ENCODE measurements around the gene TES. TPM values are rescaled to one million over a fixed set of nuclear protein-coding genes. Genes with fewer than 3 reads are reported as not detected.

TES gene
- total and polyA plus RNA-seq, 9 of the 15 experiments (the other 6 are each of a cell fraction or from before 2014, with no cell fraction given), result 20.7 to 61.6 (median 53.8) TPM

DNA sequence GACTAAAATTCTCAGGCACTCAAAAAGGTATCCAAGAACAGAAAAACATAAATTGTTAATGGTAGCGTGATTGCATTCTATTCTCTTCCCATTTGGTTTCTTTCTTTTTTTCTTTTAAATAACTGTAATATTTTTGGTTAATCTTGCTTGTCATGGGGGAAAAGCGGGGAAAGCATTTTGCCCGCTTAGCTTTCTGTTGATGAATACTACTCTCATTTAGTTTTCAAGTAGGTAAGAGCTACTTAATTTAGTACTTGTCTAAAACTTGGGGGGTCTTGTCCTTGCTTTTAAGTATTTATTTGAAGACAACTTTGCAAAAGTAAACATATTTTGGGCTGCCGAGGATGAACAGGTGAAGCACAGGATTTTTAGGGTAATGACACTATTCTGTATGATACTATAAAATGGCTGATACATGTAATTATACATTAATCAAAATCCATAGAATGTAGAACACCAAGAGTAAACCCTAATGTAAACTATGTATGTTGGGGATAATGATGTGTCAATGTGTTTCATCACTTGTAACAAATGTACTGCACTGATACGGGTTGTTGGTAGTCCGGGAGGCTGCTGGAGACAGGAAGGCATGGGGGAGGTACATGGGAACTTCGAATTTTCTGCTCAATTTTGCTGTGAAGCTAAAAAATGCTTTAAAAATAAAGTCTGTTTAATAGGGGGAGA lies 1.7 kb downstream of the TES start (continued):
- TF ChIP-seq IRF1 (CRISPR knock-in tag; IDR thresholded peaks at IDR 0.05; ENCODE audit: borderline replicate concordance) (no peak), SIRT6 (IDR thresholded peaks at IDR 0.05; ENCODE audit: low read depth, low read length) (no peak), SMARCB1 (IDR thresholded peaks at IDR 0.05; ENCODE audit: insufficient read length, low read depth) (no peak), RNF2 (IDR thresholded peaks at IDR 0.05) (no peak), ETS1 (conservative IDR thresholded peaks at IDR 0.05; ENCODE audit: control insufficient read depth, low read depth, low read length) (no peak), BACH1 (tag; IDR thresholded peaks at IDR 0.05) (no peak; the same call in 1 of the 2 replicates), HDAC1 (IDR thresholded peaks at IDR 0.05) (no peak), SRSF7 (optimal IDR thresholded peaks at IDR 0.05; ENCODE audit: low read depth, low read length) (no peak), SNRNP70 (optimal IDR thresholded peaks at IDR 0.05; ENCODE audit: low read depth, low read length) (no peak), FOXA3 (CRISPR knock-in tag; conservative IDR thresholded peaks at IDR 0.05 in 1 of 2, IDR thresholded peaks at IDR 0.05 in 1 of 2) (peak in 1 of 2 experiments; percentile 36; a peak in 1 of 4 replicates), RHOXF2B (CRISPR knock-in tag; conservative IDR thresholded peaks at IDR 0.05) (no peak), CBX3 (IDR thresholded peaks at IDR 0.05; ENCODE audit: borderline replicate concordance in 1 of 2, low read length in 2 of 2) (no peak), FOXK2 (conservative IDR thresholded peaks at IDR 0.05 in 1 of 2, IDR thresholded peaks at IDR 0.05 in 1 of 2; ENCODE audit: low read depth in 2 of 2) (no peak), NELFE (IDR thresholded peaks at IDR 0.05; ENCODE audit: insufficient read depth, insufficient read length) (no peak), MCM3 (IDR thresholded peaks at IDR 0.05) (no peak), JUNB (CRISPR knock-in tag; conservative IDR thresholded peaks at IDR 0.05) (no peak), BRD9 (IDR thresholded peaks at IDR 0.05; ENCODE audit: low read depth, partially characterized antibody) (no peak)
- TF ChIP-seq, protein P1, sequence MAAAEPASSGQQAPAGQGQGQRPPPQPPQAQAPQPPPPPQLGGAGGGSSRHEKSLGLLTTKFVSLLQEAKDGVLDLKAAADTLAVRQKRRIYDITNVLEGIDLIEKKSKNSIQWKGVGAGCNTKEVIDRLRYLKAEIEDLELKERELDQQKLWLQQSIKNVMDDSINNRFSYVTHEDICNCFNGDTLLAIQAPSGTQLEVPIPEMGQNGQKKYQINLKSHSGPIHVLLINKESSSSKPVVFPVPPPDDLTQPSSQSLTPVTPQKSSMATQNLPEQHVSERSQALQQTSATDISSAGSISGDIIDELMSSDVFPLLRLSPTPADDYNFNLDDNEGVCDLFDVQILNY (CRISPR knock-in tag; IDR thresholded peaks at IDR 0.05), result no peak
- TF ChIP-seq, protein P2, sequence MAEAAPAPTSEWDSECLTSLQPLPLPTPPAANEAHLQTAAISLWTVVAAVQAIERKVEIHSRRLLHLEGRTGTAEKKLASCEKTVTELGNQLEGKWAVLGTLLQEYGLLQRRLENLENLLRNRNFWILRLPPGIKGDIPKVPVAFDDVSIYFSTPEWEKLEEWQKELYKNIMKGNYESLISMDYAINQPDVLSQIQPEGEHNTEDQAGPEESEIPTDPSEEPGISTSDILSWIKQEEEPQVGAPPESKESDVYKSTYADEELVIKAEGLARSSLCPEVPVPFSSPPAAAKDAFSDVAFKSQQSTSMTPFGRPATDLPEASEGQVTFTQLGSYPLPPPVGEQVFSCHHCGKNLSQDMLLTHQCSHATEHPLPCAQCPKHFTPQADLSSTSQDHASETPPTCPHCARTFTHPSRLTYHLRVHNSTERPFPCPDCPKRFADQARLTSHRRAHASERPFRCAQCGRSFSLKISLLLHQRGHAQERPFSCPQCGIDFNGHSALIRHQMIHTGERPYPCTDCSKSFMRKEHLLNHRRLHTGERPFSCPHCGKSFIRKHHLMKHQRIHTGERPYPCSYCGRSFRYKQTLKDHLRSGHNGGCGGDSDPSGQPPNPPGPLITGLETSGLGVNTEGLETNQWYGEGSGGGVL (CRISPR knock-in tag; IDR thresholded peaks at IDR 0.05), result no peak
- TF ChIP-seq, protein P3, sequence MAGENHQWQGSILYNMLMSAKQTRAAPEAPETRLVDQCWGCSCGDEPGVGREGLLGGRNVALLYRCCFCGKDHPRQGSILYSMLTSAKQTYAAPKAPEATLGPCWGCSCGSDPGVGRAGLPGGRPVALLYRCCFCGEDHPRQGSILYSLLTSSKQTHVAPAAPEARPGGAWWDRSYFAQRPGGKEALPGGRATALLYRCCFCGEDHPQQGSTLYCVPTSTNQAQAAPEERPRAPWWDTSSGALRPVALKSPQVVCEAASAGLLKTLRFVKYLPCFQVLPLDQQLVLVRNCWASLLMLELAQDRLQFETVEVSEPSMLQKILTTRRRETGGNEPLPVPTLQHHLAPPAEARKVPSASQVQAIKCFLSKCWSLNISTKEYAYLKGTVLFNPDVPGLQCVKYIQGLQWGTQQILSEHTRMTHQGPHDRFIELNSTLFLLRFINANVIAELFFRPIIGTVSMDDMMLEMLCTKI (IDR thresholded peaks at IDR 0.05; ENCODE audit: partially characterized antibody), result no peak
- TF ChIP-seq, protein P4, sequence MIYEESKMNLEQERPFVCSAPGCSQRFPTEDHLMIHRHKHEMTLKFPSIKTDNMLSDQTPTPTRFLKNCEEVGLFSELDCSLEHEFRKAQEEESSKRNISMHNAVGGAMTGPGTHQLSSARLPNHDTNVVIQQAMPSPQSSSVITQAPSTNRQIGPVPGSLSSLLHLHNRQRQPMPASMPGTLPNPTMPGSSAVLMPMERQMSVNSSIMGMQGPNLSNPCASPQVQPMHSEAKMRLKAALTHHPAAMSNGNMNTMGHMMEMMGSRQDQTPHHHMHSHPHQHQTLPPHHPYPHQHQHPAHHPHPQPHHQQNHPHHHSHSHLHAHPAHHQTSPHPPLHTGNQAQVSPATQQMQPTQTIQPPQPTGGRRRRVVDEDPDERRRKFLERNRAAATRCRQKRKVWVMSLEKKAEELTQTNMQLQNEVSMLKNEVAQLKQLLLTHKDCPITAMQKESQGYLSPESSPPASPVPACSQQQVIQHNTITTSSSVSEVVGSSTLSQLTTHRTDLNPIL (CRISPR knock-in tag; IDR thresholded peaks at IDR 0.05), result no peak

Measured in K562 (cell line).